Liver (tissue), 3 donors: ENCODE data around the gene XYLT1.

ENCODE experiments used
- EGR1 ChIP-seq, 2 donors: IDR thresholded peaks; 2 replicates each; pipeline ENCODE4 v1.6.1; 2016 to 2018; ENCODE audit warnings: antibody characterized with exemption in 2 of 2, low read depth in 2 of 2
- FOXA1 ChIP-seq: IDR thresholded peaks from 2 replicates; pipeline ENCODE4 v1.6.1; 2016; ENCODE audit warnings: antibody characterized with exemption
- GABPA ChIP-seq, 2 donors: IDR thresholded peaks in 1 of 2; conservative IDR thresholded peaks in 1 of 2; 2 replicates each; pipeline ENCODE4 v1.6.1; 2016; ENCODE audit warnings: antibody characterized with exemption in 2 of 2, mild to moderate bottlenecking in 1 of 2, moderate library complexity in 1 of 2
- JUND ChIP-seq, 2 donors: IDR thresholded peaks; 2 replicates each; pipeline ENCODE4 v1.6.1; 2016; ENCODE audit warnings: antibody characterized with exemption in 2 of 2
- RAD21 ChIP-seq, 2 donors: IDR thresholded peaks; 2 replicates each; pipeline ENCODE4 v1.6.1; 2016; ENCODE audit warnings: antibody characterized with exemption in 2 of 2, mild to moderate bottlenecking in 2 of 2
- SP1 ChIP-seq: IDR thresholded peaks from 2 replicates; pipeline ENCODE4 v1.6.1; 2018; ENCODE audit warnings: antibody characterized with exemption, mild to moderate bottlenecking
- TAF1 ChIP-seq: conservative IDR thresholded peaks from 2 replicates; pipeline ENCODE4 v1.6.1; 2016; ENCODE audit warnings: antibody characterized with exemption, mild to moderate bottlenecking
- YY1 ChIP-seq: IDR thresholded peaks from 2 replicates; pipeline ENCODE4 v1.6.1; 2016; ENCODE audit warnings: antibody characterized with exemption, mild to moderate bottlenecking
- TF ChIP-seq, protein P1 (sequence below): fragments of 150-350 bp; IDR thresholded peaks from 2 replicates; pipeline ENCODE4 v1.5.1; 2017; ENCODE audit warnings: improper control_type of control experiment, low read depth, low read length; ENCODE audit not compliant: missing input control
- TF ChIP-seq, protein P2 (sequence below): IDR thresholded peaks from 2 replicates; pipeline ENCODE4 v1.6.1; 2016; ENCODE audit warnings: antibody characterized with exemption, mild to moderate bottlenecking
- TF ChIP-seq, protein P3 (sequence below): IDR thresholded peaks from 2 replicates; pipeline ENCODE4 v1.6.1; 2016; ENCODE audit warnings: antibody characterized with exemption
- donor health status: healthy.
- donor health status: healthy.

DNA sequence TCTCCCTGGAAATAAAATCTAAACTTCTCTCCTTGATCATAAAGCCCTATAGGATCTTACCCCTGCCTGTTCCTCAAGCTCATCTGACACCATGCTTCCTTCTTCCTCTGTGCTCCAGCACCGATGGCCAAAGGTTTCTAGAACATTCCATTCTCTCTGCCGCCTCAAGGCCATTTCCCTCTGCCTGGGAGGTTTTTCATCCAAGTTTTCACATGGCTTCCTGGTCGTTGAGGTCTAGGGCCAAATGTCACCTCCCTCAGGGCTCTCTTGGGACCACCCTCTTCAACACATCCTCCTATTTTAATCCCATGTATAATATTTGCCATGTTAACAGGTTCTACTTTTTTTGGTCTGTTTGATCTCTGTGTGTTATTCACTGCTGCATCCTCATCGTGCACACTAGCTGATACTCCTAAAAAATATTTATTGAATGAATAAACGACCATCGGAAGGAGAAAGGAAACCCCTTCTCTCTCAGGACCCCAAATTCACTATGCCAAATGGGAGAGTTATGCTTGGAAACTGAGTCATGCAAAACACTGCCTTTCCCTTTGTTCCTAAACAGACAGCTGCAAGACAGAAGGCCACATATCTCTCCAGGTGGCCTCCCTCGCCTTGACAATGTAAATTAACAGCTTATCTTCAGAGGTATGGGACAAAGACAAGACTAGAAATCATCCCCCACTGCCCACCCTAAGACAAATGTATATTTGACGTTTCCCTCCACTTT is 78.5 kb downstream of the XYLT1 start:
- TF ChIP-seq TAF1 (no peak), YY1 (no peak), SP1 (no peak), GABPA (IDR thresholded peaks at IDR 0.05 in 1 of 2, conservative IDR thresholded peaks at IDR 0.05 in 1 of 2) (no peak), FOXA1 (no peak), RAD21 (IDR thresholded peaks at IDR 0.05) (no peak), JUND (IDR thresholded peaks at IDR 0.05) (no peak), EGR1 (IDR thresholded peaks at IDR 0.05; ENCODE audit: low read depth in 2 of 2) (no peak)
- TF ChIP-seq, protein P1, sequence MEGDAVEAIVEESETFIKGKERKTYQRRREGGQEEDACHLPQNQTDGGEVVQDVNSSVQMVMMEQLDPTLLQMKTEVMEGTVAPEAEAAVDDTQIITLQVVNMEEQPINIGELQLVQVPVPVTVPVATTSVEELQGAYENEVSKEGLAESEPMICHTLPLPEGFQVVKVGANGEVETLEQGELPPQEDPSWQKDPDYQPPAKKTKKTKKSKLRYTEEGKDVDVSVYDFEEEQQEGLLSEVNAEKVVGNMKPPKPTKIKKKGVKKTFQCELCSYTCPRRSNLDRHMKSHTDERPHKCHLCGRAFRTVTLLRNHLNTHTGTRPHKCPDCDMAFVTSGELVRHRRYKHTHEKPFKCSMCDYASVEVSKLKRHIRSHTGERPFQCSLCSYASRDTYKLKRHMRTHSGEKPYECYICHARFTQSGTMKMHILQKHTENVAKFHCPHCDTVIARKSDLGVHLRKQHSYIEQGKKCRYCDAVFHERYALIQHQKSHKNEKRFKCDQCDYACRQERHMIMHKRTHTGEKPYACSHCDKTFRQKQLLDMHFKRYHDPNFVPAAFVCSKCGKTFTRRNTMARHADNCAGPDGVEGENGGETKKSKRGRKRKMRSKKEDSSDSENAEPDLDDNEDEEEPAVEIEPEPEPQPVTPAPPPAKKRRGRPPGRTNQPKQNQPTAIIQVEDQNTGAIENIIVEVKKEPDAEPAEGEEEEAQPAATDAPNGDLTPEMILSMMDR: no peak
- TF ChIP-seq, protein P2, sequence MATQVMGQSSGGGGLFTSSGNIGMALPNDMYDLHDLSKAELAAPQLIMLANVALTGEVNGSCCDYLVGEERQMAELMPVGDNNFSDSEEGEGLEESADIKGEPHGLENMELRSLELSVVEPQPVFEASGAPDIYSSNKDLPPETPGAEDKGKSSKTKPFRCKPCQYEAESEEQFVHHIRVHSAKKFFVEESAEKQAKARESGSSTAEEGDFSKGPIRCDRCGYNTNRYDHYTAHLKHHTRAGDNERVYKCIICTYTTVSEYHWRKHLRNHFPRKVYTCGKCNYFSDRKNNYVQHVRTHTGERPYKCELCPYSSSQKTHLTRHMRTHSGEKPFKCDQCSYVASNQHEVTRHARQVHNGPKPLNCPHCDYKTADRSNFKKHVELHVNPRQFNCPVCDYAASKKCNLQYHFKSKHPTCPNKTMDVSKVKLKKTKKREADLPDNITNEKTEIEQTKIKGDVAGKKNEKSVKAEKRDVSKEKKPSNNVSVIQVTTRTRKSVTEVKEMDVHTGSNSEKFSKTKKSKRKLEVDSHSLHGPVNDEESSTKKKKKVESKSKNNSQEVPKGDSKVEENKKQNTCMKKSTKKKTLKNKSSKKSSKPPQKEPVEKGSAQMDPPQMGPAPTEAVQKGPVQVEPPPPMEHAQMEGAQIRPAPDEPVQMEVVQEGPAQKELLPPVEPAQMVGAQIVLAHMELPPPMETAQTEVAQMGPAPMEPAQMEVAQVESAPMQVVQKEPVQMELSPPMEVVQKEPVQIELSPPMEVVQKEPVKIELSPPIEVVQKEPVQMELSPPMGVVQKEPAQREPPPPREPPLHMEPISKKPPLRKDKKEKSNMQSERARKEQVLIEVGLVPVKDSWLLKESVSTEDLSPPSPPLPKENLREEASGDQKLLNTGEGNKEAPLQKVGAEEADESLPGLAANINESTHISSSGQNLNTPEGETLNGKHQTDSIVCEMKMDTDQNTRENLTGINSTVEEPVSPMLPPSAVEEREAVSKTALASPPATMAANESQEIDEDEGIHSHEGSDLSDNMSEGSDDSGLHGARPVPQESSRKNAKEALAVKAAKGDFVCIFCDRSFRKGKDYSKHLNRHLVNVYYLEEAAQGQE: no peak
- TF ChIP-seq, protein P3, sequence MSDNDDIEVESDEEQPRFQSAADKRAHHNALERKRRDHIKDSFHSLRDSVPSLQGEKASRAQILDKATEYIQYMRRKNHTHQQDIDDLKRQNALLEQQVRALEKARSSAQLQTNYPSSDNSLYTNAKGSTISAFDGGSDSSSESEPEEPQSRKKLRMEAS: no peak
